Mesenchymal stem cell (in vitro differentiated cells and primary cell): ENCODE data around the gene ZMPSTE24.

ENCODE experiments used
- DNase-seq: peaks from one replicate; pipeline ENCODE4 v3.0.0-alpha.2; 2013
- H2AFZ ChIP-seq: one replicate; pipeline ENCODE4 v1.6.1; 2013; ENCODE audit warnings: low read depth, mild to moderate bottlenecking, control low read depth, inconsistent platforms, low read length, moderate library complexity
- H2AK5ac ChIP-seq: 2 replicates; pipeline ENCODE4 v1.6.1; 2013; ENCODE audit warnings: low read length, moderate library complexity, mild to moderate bottlenecking, inconsistent platforms; ENCODE audit not compliant: severe bottlenecking
- H2BK120ac ChIP-seq: one replicate; pipeline ENCODE4 v1.6.1; 2013; ENCODE audit warnings: low read depth, mild to moderate bottlenecking, inconsistent platforms, low read length, moderate library complexity
- H2BK12ac ChIP-seq, 2 experiments: one replicate each; pipeline ENCODE4 v1.6.1; 2013; ENCODE audit warnings: inconsistent platforms in 2 of 2, low read length in 2 of 2, mild to moderate bottlenecking in 2 of 2, moderate library complexity in 2 of 2, control low read depth in 1 of 2
- H2BK15ac ChIP-seq: one replicate; pipeline ENCODE4 v1.6.1; 2013; ENCODE audit warnings: mild to moderate bottlenecking, low read depth, inconsistent platforms; ENCODE audit not compliant: poor library complexity, severe bottlenecking
- H2BK5ac ChIP-seq: 2 replicates; pipeline ENCODE4 v1.6.1; 2013; ENCODE audit warnings: low read depth, mild to moderate bottlenecking, low read length, control low read depth, inconsistent platforms; ENCODE audit not compliant: poor library complexity, severe bottlenecking
- H3K14ac ChIP-seq, 2 experiments: one replicate each; pipeline ENCODE4 v1.6.1; 2013; ENCODE audit warnings: inconsistent platforms in 2 of 2, low read length in 2 of 2, control low read depth in 1 of 2, mild to moderate bottlenecking in 1 of 2, moderate library complexity in 1 of 2
- H3K18ac ChIP-seq, 2 experiments: one replicate each; pipeline ENCODE4 v1.6.1; 2013; ENCODE audit warnings: inconsistent platforms in 2 of 2, low read length in 2 of 2, control low read depth in 1 of 2, low read depth in 1 of 2, mild to moderate bottlenecking in 1 of 2
- H3K23ac ChIP-seq, 2 experiments: one replicate each; pipeline ENCODE4 v1.6.1; 2013; ENCODE audit warnings: inconsistent platforms in 2 of 2, low read length in 2 of 2, mild to moderate bottlenecking in 2 of 2, moderate library complexity in 2 of 2, control low read depth in 1 of 2
- H3K27ac ChIP-seq: 2 replicates; pipeline ENCODE4 v1.5.1; 2013; ENCODE audit warnings: mild to moderate bottlenecking, moderate library complexity, low read length, control low read depth, inconsistent platforms; ENCODE audit not compliant: poor library complexity, severe bottlenecking
- H3K27me3 ChIP-seq, 2 experiments: 2 replicates each; pipeline versions ENCODE4 v1.6.1 to v1.7.0; 2013; ENCODE audit warnings: low read length in 2 of 2, mild to moderate bottlenecking in 2 of 2, moderate library complexity in 2 of 2, control low read depth in 1 of 2, inconsistent platforms in 1 of 2; ENCODE audit not compliant: control insufficient read depth in 1 of 2, insufficient read depth in 1 of 2
- H3K36me3 ChIP-seq, 2 experiments: 2 replicates each; pipeline versions ENCODE4 v1.6.1 to v1.7.0; 2013; ENCODE audit warnings: low read length in 2 of 2, control low read depth in 1 of 2, inconsistent platforms in 1 of 2, low read depth in 1 of 2, mild to moderate bottlenecking in 1 of 2; ENCODE audit not compliant: insufficient read depth in 2 of 2, control insufficient read depth in 1 of 2
- H3K4ac ChIP-seq, 2 experiments: one replicate each; pipeline ENCODE4 v1.6.1; 2013; ENCODE audit warnings: inconsistent platforms in 2 of 2, low read length in 2 of 2, mild to moderate bottlenecking in 2 of 2, moderate library complexity in 2 of 2, control low read depth in 1 of 2, low read depth in 1 of 2
- H3K4me1 ChIP-seq: 2 replicates; pipeline ENCODE4 v1.6.1; 2013; ENCODE audit warnings: low read depth, low read length, control low read depth; ENCODE audit not compliant: control insufficient read depth, insufficient read depth
- H3K4me2 ChIP-seq: 2 replicates; pipeline ENCODE4 v1.6.1; 2013; ENCODE audit warnings: low read length, mild to moderate bottlenecking, inconsistent platforms; ENCODE audit not compliant: poor library complexity, severe bottlenecking
- H3K4me3 ChIP-seq, 2 experiments: 2 replicates each; pipeline versions ENCODE4 v1.5.1 to v1.7.0; 2013; ENCODE audit warnings: low read length in 2 of 2, mild to moderate bottlenecking in 2 of 2, control low read depth in 1 of 2, low read depth in 1 of 2; ENCODE audit not compliant: insufficient read depth in 1 of 2
- H3K79me1 ChIP-seq: replicated peaks from 2 replicates; pipeline ENCODE4 v1.6.1; 2013; ENCODE audit warnings: mild to moderate bottlenecking, control low read depth, low read length, inconsistent platforms; ENCODE audit not compliant: poor library complexity, severe bottlenecking
- H3K9ac ChIP-seq: 2 replicates; pipeline ENCODE4 v1.7.0; 2013; ENCODE audit warnings: mild to moderate bottlenecking, low read length, moderate library complexity
- H3K9me3 ChIP-seq: 2 replicates; pipeline ENCODE4 v1.7.0; 2013; ENCODE audit warnings: mild to moderate bottlenecking, low read length; ENCODE audit not compliant: control insufficient read depth
- H4K8ac ChIP-seq: one replicate; pipeline ENCODE4 v1.6.1; 2013; ENCODE audit warnings: inconsistent platforms, mild to moderate bottlenecking, low read length, moderate library complexity
- H4K91ac ChIP-seq: one replicate; pipeline ENCODE4 v1.6.1; 2013; ENCODE audit warnings: mild to moderate bottlenecking, low read length, inconsistent platforms
- WGBS: methylation state at CpG from one replicate; pipeline ENCODE4 v1.1.7; 2013; ENCODE audit warnings: mixed read lengths; 5-methylcytosine and 5-hydroxymethylcytosine counted together

Gene ZMPSTE24

GRCh38 chr1:40312238-40313205 is 54.5 kb downstream of the ZMPSTE24 start:
- Histone ChIP-seq H3K4me3 (no peak overlapping the region), H2BK12ac (no peak overlapping the region), H3K36me3 (no peaks in the 10 kb centered on the region), H2BK120ac (no peak overlapping the region), H3K27me3 (peaks cover 18 to 31% of the 10 kb centered on the region in 2 experiments), H2AFZ (no peak overlapping the region), H2AK5ac (no peak overlapping the region), H2BK5ac (no peak overlapping the region), H2BK15ac (no peak overlapping the region), H3K79me1 (no peaks in the 10 kb centered on the region), H4K8ac (no peak overlapping the region), H3K23ac (no peak overlapping the region), H3K4me2 (no peak overlapping the region), H3K4me1 (peaks cover 34% of the 10 kb centered on the region), H3K4ac (peak overlapping the region in 1 of 2 experiments; percentile 8), H3K9ac (no peak overlapping the region), H3K27ac (no peak overlapping the region), H3K14ac (no peak overlapping the region), H3K18ac (no peak overlapping the region), H3K9me3 (no peaks in the 10 kb centered on the region), H4K91ac (no peak overlapping the region)
- DNase-seq = no peak
- WGBS = 85% methylated on average over 10 of the region's 10 CpGs

- Histone ChIP-seq H3K14ac (no peak overlapping the region), H3K4me2 (no peak overlapping the region), H3K9me3 (no peaks in the 10 kb centered on the region), H2AFZ (no peak overlapping the region), H3K18ac (peak overlapping the region in 1 of 2 experiments; percentile 48), H4K91ac (no peak overlapping the region), H3K4ac (peak overlapping the region in 1 of 2 experiments; percentile 20), H2BK120ac (no peak overlapping the region), H2BK15ac (peak overlapping the region; percentile 71), H3K23ac (no peak overlapping the region), H3K27ac (no peak overlapping the region), H3K36me3 (no peaks in the 10 kb centered on the region), H2AK5ac (no peak overlapping the region), H3K27me3 (peaks cover 24 to 36% of the 10 kb centered on the region in 2 experiments), H3K4me1 (peaks cover 34% of the 10 kb centered on the region), H3K79me1 (no peaks in the 10 kb centered on the region), H2BK12ac (peak overlapping the region in 1 of 2 experiments; percentile 46), H4K8ac (no peak overlapping the region), H3K4me3 (no peak overlapping the region), H2BK5ac (no peak overlapping the region), H3K9ac (no peak overlapping the region)
- peak; percentile 65 for DNase-seq
- WGBS = 69% methylated on average over 5 of the region's 5 CpGs
Observed at GRCh38 chr1:40313329-40313957, 55.4 kb downstream of the ZMPSTE24 start.

GRCh38 chr1:40313958-40314720 is 56.1 kb downstream of the ZMPSTE24 start:
- no peak overlapping the region for H3K4me3 ChIP-seq
- no peak overlapping the region for H2AFZ ChIP-seq
- H3K27me3 ChIP-seq = peaks cover 24 to 39% of the 10 kb centered on the region in 2 experiments
- H2BK15ac ChIP-seq = peak overlapping the region; percentile 71
- peaks cover 34% of the 10 kb centered on the region for H3K4me1 ChIP-seq
- peak overlapping the region; percentile 6 to 74 for H3K18ac ChIP-seq
- H2BK120ac ChIP-seq = no peak overlapping the region
- H2BK12ac ChIP-seq = peak overlapping the region; percentile 46 to 68
- no peak overlapping the region for H2AK5ac ChIP-seq
- peak overlapping the region in 1 of 2 experiments; percentile 58 for H3K14ac ChIP-seq
- no peak overlapping the region for H3K9ac ChIP-seq
- DNase-seq = no peak
- no peaks in the 10 kb centered on the region for H3K9me3 ChIP-seq
- peak overlapping the region; percentile 14 for H4K91ac ChIP-seq
- H3K4ac ChIP-seq = peak overlapping the region in 1 of 2 experiments; percentile 20
- H2BK5ac ChIP-seq = no peak overlapping the region
- H3K4me2 ChIP-seq = no peak overlapping the region
- H3K23ac ChIP-seq = no peak overlapping the region
- no peaks in the 10 kb centered on the region for H3K79me1 ChIP-seq
- WGBS = 84% methylated on average over 9 of the region's 9 CpGs
- no peaks in the 10 kb centered on the region for H3K36me3 ChIP-seq
- no peak overlapping the region for H3K27ac ChIP-seq
- H4K8ac ChIP-seq = peak overlapping the region; percentile 16
